ENCODE measurements around the gene LGR6. TPM values are rescaled to one million over a fixed set of nuclear protein-coding genes. Genes with fewer than 3 reads are reported as not detected.

Gene LGR6
- total and polyA plus RNA-seq, 2 of the 4 experiments (the other 2 are of a cell fraction): not detected

GRCh38 chr1:202276920-202277319 lies 83.3 kb downstream of the LGR6 start:
- peaks cover 20% of the 10 kb centered on the region for H3K4me1 ChIP-seq (ENCODE audit: control insufficient read depth, insufficient read depth, low read length)
- in situ Hi-C loops (cut with MboI; ENCODE audit: low sequenced_read_pairs): no loop called here
- H2BK5ac ChIP-seq (ENCODE audit: low read depth, low read length, poor library complexity, severe bottlenecking): no peak overlapping the region
- H2BK120ac ChIP-seq (ENCODE audit: low read depth, low read length): no peak overlapping the region
- no peak overlapping the region for H4K5ac ChIP-seq (ENCODE audit: low read depth, low read length)
- no peak overlapping the region for H3K14ac ChIP-seq (replicated peaks; ENCODE audit: low read depth, low read length)
- H4K8ac ChIP-seq (ENCODE audit: low read depth in 2 of 2, low read length in 2 of 2): no peak overlapping the region
- no peak overlapping the region for H2AK5ac ChIP-seq (ENCODE audit: low read depth, low read length)
- peaks cover 17% of the 10 kb centered on the region for H3K9me1 ChIP-seq (ENCODE audit: insufficient read depth, low read length)
- no peaks in the 10 kb centered on the region for H3K36me3 ChIP-seq (ENCODE audit: control insufficient read depth, insufficient read depth, low read length)
- no peak overlapping the region for H3K23ac ChIP-seq (ENCODE audit: low read depth, low read length)
- no peak for TF ChIP-seq MAZ (IDR thresholded peaks at IDR 0.05; ENCODE audit: borderline replicate concordance, low read depth, low read length)
- no peak for TF ChIP-seq CTCF (conservative IDR thresholded peaks at IDR 0.05; ENCODE audit: low read depth, low read length)
- no peak for TF ChIP-seq NFE2L2 (IDR thresholded peaks at IDR 0.05; ENCODE audit: low read depth, low read length)
- no peak for TF ChIP-seq SMC3 (IDR thresholded peaks at IDR 0.05; ENCODE audit: low read depth, low read length)
- TF ChIP-seq FOS (IDR thresholded peaks at IDR 0.05; ENCODE audit: low read depth, low read length): no peak
- TF ChIP-seq POLR2A (IDR thresholded peaks at IDR 0.05; ENCODE audit: low read depth, low read length): no peak
- TF ChIP-seq RAD21 (IDR thresholded peaks at IDR 0.05; ENCODE audit: low read length): no peak
- no peak for TF ChIP-seq CEBPB (IDR thresholded peaks at IDR 0.05; ENCODE audit: low read depth, low read length)
- H3K4me3 ChIP-seq (ENCODE audit: insufficient read depth, low read depth, low read length): no peak overlapping the region
- peaks cover 11% of the 10 kb centered on the region; the same call in 1 of the 2 replicates for H3K27me3 ChIP-seq (ENCODE audit: control insufficient read depth, insufficient read depth, low read length)
- dilution Hi-C loops (cut with HindIII; ENCODE audit: low sequenced_read_pairs, unreplicated experiment): no loop called here
- 90% methylated on average over 3 of the region's 3 CpGs; no CpG with 5 or more reads in 1 of the 2 experiments for WGBS, 2 experiments (ENCODE audit: extremely low coverage in 2 of 2, insufficient read length in 1 of 2)
- ChIA-PET CTCF (no interaction called here), POLR2A (ENCODE audit: unreplicated experiment) (no interaction called here)
- no peak overlapping the region for H3K56ac ChIP-seq (ENCODE audit: extremely low read depth, insufficient read depth, low read length)
- H4K91ac ChIP-seq (ENCODE audit: insufficient read depth, low read depth, low read length): no peak overlapping the region
- DNase-seq (no peak), ATAC-seq (ENCODE audit: low read depth) (no peak)
- H3K9ac ChIP-seq (ENCODE audit: low read depth, low read length): no peak overlapping the region
- H2AFZ ChIP-seq (replicated peaks; ENCODE audit: low read length, poor library complexity): no peak overlapping the region
- no peak overlapping the region for H3K4me2 ChIP-seq (ENCODE audit: low read depth, low read length)
- intact Hi-C loops (cut with micrococcal nuclease): no loop called here
- H3K79me1 ChIP-seq (ENCODE audit: low read depth in 1 of 2, low read length in 2 of 2): no peaks in the 10 kb centered on the region
- no peaks in the 10 kb centered on the region for H3K9me3 ChIP-seq (ENCODE audit: control insufficient read depth, insufficient read depth, low read length)
- no peak overlapping the region for H2BK20ac ChIP-seq (ENCODE audit: low read depth, low read length)
- BruUV-seq (replicated peaks): no TSS peak
- no peak overlapping the region for H2AK9ac ChIP-seq (replicated peaks; ENCODE audit: low read depth, low read length, poor library complexity)
- no peak overlapping the region for H3K18ac ChIP-seq (ENCODE audit: low read depth, low read length)
- H3K27ac ChIP-seq (ENCODE audit: insufficient read depth, low read length): no peak overlapping the region
- H2BK15ac ChIP-seq (ENCODE audit: low read depth, low read length): no peak overlapping the region
- H4K20me1 ChIP-seq (ENCODE audit: insufficient read depth, low read length): no peaks in the 10 kb centered on the region
- no peak overlapping the region for H3K4ac ChIP-seq (ENCODE audit: low read depth, low read length)
